GM23338 (cell line): ENCODE results near the gene C12orf56. TPM values are rescaled to one million over a fixed set of nuclear protein-coding genes. Genes with fewer than 3 reads are reported as not detected.

Experiments
- ATAC-seq: fragments of 200-7000 bp; cut with Tn5 transposase; 3 replicates; pipeline ENCODE4 v1.9.1; 2020
- DNase-seq: peaks from one replicate; pipeline ENCODE4 v3.0.0-alpha.2; 2015; ENCODE audit warnings: low spot score
- H2AFZ ChIP-seq: fragments of 200-600 bp; sonication (generic); 2 replicates; pipeline ENCODE4 v1.8.0; 2016; ENCODE audit warnings: antibody characterized with exemption, mild to moderate bottlenecking, moderate library complexity
- H3F3A ChIP-seq: fragments of 200-600 bp; sonication (generic); replicated peaks from 2 replicates; pipeline ENCODE4 v1.8.0; 2017; ENCODE audit warnings: antibody characterized with exemption, mixed run types, low read depth
- H3K27ac ChIP-seq: fragments of 200-600 bp; sonication (generic); 2 replicates; pipeline ENCODE4 v1.6.1; 2016; ENCODE audit warnings: low read depth
- H3K27me3 ChIP-seq: fragments of 200-600 bp; sonication (generic); 2 replicates; pipeline ENCODE4 v1.8.0; 2016; ENCODE audit warnings: mild to moderate bottlenecking, mixed run types, moderate library complexity; ENCODE audit not compliant: insufficient read depth
- H3K36me3 ChIP-seq: fragments of 200-600 bp; sonication (generic); 2 replicates; pipeline ENCODE4 v1.8.0; 2016; ENCODE audit warnings: mild to moderate bottlenecking; ENCODE audit not compliant: insufficient read depth
- H3K4me1 ChIP-seq: fragments of 200-600 bp; sonication (generic); 2 replicates; pipeline ENCODE4 v1.8.0; 2016; ENCODE audit warnings: mild to moderate bottlenecking, moderate library complexity; ENCODE audit not compliant: insufficient read depth
- H3K4me2 ChIP-seq: fragments of 200-600 bp; sonication (generic); 2 replicates; pipeline ENCODE4 v1.7.1; 2017; ENCODE audit warnings: mixed run types
- H3K4me3 ChIP-seq: fragments of 200-600 bp; sonication (generic); 2 replicates; pipeline ENCODE4 v1.6.1; 2016; ENCODE audit warnings: mixed run types
- H3K79me2 ChIP-seq: fragments of 200-600 bp; sonication (generic); replicated peaks from 2 replicates; pipeline ENCODE4 v1.8.0; 2017; ENCODE audit warnings: mild to moderate bottlenecking; ENCODE audit not compliant: insufficient read depth
- H3K9me2 ChIP-seq: fragments of 200-600 bp; sonication (generic); 2 replicates; pipeline ENCODE4 v1.8.0; 2017; ENCODE audit not compliant: insufficient read depth
- H4K20me1 ChIP-seq: fragments of 200-600 bp; sonication (generic); replicated peaks from 2 replicates; pipeline ENCODE4 v1.8.0; 2017; ENCODE audit warnings: mild to moderate bottlenecking; ENCODE audit not compliant: insufficient read depth
- H3K27ac Mint-ChIP-seq: 2 replicates; pipeline ENCODE4 v1.8.0; 2020; ENCODE audit warnings: inconsistent platforms, mild to moderate bottlenecking, moderate library complexity, mixed read lengths
- H3K27me3 Mint-ChIP-seq: 3 replicates; pipeline ENCODE4 v1.8.0; 2022; ENCODE audit warnings: low read depth, mild to moderate bottlenecking, moderate library complexity, mixed read lengths, inconsistent platforms; ENCODE audit not compliant: insufficient read depth, poor library complexity
- H3K36me3 Mint-ChIP-seq: 3 replicates; pipeline ENCODE4 v1.8.0; 2021; ENCODE audit warnings: low read depth, mild to moderate bottlenecking, inconsistent platforms, moderate library complexity, mixed read lengths
- H3K4me1 Mint-ChIP-seq: 3 replicates; pipeline ENCODE4 v1.8.0; 2020; ENCODE audit warnings: mild to moderate bottlenecking, inconsistent platforms, mixed read lengths
- H3K4me3 Mint-ChIP-seq: 3 replicates; pipeline ENCODE4 v1.8.0; 2021; ENCODE audit warnings: moderate library complexity, mild to moderate bottlenecking, inconsistent platforms, mixed read lengths
- H3K9me3 Mint-ChIP-seq: 3 replicates; pipeline ENCODE4 v1.8.0; 2020; ENCODE audit warnings: moderate library complexity, mild to moderate bottlenecking, inconsistent platforms, mixed read lengths
- CREB1 ChIP-seq: fragments of 250-450 bp; sonication (Bioruptor Pico); IDR thresholded peaks from 2 replicates; pipeline ENCODE4 v1.5.0; 2020; ENCODE audit warnings: low read depth, mild to moderate bottlenecking, moderate library complexity
- CTCF ChIP-seq, 2 experiments: fragments of 200-600 bp in 1 of 2; sonication (generic) in 1 of 2; conservative IDR thresholded peaks; 2 replicates each; pipeline versions ENCODE4 v1.5.1 to v1.6.1; 2016 to 2017; ENCODE audit warnings: antibody characterized with exemption in 2 of 2, low read depth in 2 of 2, mild to moderate bottlenecking in 2 of 2, moderate library complexity in 1 of 2
- ETS1 ChIP-seq: IDR thresholded peaks from 2 replicates; pipeline ENCODE4 v1.6.1; 2016; ENCODE audit warnings: antibody characterized with exemption
- EZH2 ChIP-seq: fragments of 200-600 bp; sonication (generic); IDR thresholded peaks from one replicate; pipeline ENCODE4 v1.8.0; 2017; ENCODE audit warnings: antibody characterized with exemption, mild to moderate bottlenecking, low read depth; ENCODE audit not compliant: unreplicated experiment
- EZH2phosphoT487 ChIP-seq: fragments of 200-600 bp; sonication (generic); IDR thresholded peaks from one replicate; pipeline ENCODE4 v1.8.1; 2018; ENCODE audit warnings: antibody characterized with exemption; ENCODE audit not compliant: unreplicated experiment
- JUNB ChIP-seq: IDR thresholded peaks from one replicate; pipeline ENCODE4 v1.6.1; 2016; ENCODE audit warnings: antibody characterized with exemption; ENCODE audit not compliant: unreplicated experiment
- NANOG ChIP-seq: IDR thresholded peaks from 2 replicates; pipeline ENCODE4 v1.6.1; 2016; ENCODE audit warnings: antibody characterized with exemption, borderline replicate concordance
- POLR2AphosphoS5 ChIP-seq: IDR thresholded peaks from 2 replicates; pipeline ENCODE4 v1.6.1; 2016; ENCODE audit warnings: antibody characterized with exemption, low read depth
- STAT1 ChIP-seq: IDR thresholded peaks from one replicate; pipeline ENCODE4 v1.6.1; 2016; ENCODE audit warnings: antibody characterized with exemption; ENCODE audit not compliant: unreplicated experiment
- ZNF114 ChIP-seq: fragments of 250-450 bp; sonication (Bioruptor Pico); IDR thresholded peaks from 2 replicates; pipeline ENCODE4 v1.5.0; 2020; ENCODE audit warnings: mild to moderate bottlenecking, moderate library complexity
- ZNF331 ChIP-seq: fragments of 250-450 bp; sonication (Bioruptor Pico); IDR thresholded peaks from 2 replicates; pipeline ENCODE4 v1.5.0; 2020; ENCODE audit warnings: low read depth, mild to moderate bottlenecking, moderate library complexity
- polyA plus RNA-seq: library from polyadenylated mRNA; unstranded; fragments of >200 nt; fragmentation: Nextera tagmentation; extraction: Ambion mirVana; gene quantifications from 2 replicates; pipeline ENCODE4 v1.2.1, GENCODE V29; 2016
- total RNA-seq: library from RNA; depleted of rRNA; stranded (reverse); fragments of >200 nt; shearing (Covaris generic); gene quantifications from 2 replicates; pipeline ENCODE4 v1.2.3, GENCODE V29; 2014
- TF ChIP-seq, protein P1 (sequence below): IDR thresholded peaks from one replicate; pipeline ENCODE4 v1.6.1; 2018; ENCODE audit warnings: antibody characterized with exemption; ENCODE audit not compliant: unreplicated experiment
- TF ChIP-seq, protein P2 (sequence below): fragments of 250-450 bp; sonication (Bioruptor Pico); IDR thresholded peaks from 2 replicates; pipeline ENCODE4 v1.5.0; 2020; ENCODE audit warnings: mild to moderate bottlenecking, moderate library complexity

Gene C12orf56
- total and polyA plus RNA-seq, 2 experiments from 2014 or later = 6.4 to 9.3 TPM

DNA sequence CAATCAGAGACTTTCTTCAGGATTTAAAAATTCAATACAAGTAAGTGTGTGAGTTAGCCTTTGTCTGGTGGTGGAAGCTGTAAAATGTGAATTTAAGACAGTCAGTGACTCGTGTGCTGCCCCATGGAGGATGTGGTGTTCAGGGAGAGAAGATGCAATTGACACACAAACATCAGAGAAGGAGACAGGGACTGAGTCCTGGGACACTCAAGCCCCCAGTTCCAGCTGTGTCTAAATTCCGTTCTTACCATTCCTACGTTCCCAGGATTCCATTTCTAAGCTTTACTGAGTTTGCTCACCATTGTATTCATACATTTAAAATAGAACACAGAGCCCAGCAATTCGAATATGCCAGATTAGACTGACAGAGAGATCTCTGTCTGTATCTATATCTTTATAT lies 67.6 kb downstream of the C12orf56 start:
- ATAC-seq (no peak), DNase-seq (no peak)
- Histone ChIP-seq H3F3A (no peaks in the 10 kb centered on the region), H3K4me3 (no peak overlapping the region), H3K36me3 (no peaks in the 10 kb centered on the region), H3K27me3 (no peaks in the 10 kb centered on the region), H3K4me2 (no peak overlapping the region), H2AFZ (no peak overlapping the region), H3K79me2 (no peaks in the 10 kb centered on the region), H4K20me1 (no peaks in the 10 kb centered on the region), H3K4me1 (peaks cover 19% of the 10 kb centered on the region), H3K27ac (peak overlapping the region; percentile 56), H3K9me2 (no peaks in the 10 kb centered on the region)
- Mint-ChIP-seq H3K27ac (no peak overlapping the region), H3K4me3 (no peak overlapping the region), H3K9me3 (peaks cover 9% of the 10 kb centered on the region; the same call in 2 of the 3 replicates), H3K4me1 (peaks cover 32% of the 10 kb centered on the region), H3K36me3 (peaks cover 12% of the 10 kb centered on the region; the same call in 2 of the 3 replicates), H3K27me3 (peaks cover 2% of the 10 kb centered on the region)
- TF ChIP-seq, protein P1, sequence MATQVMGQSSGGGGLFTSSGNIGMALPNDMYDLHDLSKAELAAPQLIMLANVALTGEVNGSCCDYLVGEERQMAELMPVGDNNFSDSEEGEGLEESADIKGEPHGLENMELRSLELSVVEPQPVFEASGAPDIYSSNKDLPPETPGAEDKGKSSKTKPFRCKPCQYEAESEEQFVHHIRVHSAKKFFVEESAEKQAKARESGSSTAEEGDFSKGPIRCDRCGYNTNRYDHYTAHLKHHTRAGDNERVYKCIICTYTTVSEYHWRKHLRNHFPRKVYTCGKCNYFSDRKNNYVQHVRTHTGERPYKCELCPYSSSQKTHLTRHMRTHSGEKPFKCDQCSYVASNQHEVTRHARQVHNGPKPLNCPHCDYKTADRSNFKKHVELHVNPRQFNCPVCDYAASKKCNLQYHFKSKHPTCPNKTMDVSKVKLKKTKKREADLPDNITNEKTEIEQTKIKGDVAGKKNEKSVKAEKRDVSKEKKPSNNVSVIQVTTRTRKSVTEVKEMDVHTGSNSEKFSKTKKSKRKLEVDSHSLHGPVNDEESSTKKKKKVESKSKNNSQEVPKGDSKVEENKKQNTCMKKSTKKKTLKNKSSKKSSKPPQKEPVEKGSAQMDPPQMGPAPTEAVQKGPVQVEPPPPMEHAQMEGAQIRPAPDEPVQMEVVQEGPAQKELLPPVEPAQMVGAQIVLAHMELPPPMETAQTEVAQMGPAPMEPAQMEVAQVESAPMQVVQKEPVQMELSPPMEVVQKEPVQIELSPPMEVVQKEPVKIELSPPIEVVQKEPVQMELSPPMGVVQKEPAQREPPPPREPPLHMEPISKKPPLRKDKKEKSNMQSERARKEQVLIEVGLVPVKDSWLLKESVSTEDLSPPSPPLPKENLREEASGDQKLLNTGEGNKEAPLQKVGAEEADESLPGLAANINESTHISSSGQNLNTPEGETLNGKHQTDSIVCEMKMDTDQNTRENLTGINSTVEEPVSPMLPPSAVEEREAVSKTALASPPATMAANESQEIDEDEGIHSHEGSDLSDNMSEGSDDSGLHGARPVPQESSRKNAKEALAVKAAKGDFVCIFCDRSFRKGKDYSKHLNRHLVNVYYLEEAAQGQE = no peak
- TF ChIP-seq JUNB (no peak), CTCF (conservative IDR thresholded peaks at IDR 0.05; ENCODE audit: low read depth in 2 of 2) (no peak), ZNF114 (CRISPR knock-in tag) (no peak), CREB1 (CRISPR knock-in tag) (no peak), EZH2 (no peak), NANOG (no peak), POLR2AphosphoS5 (no peak), ETS1 (no peak), EZH2phosphoT487 (no peak), ZNF331 (CRISPR knock-in tag) (no peak), STAT1 (no peak)
- TF ChIP-seq, protein P2, sequence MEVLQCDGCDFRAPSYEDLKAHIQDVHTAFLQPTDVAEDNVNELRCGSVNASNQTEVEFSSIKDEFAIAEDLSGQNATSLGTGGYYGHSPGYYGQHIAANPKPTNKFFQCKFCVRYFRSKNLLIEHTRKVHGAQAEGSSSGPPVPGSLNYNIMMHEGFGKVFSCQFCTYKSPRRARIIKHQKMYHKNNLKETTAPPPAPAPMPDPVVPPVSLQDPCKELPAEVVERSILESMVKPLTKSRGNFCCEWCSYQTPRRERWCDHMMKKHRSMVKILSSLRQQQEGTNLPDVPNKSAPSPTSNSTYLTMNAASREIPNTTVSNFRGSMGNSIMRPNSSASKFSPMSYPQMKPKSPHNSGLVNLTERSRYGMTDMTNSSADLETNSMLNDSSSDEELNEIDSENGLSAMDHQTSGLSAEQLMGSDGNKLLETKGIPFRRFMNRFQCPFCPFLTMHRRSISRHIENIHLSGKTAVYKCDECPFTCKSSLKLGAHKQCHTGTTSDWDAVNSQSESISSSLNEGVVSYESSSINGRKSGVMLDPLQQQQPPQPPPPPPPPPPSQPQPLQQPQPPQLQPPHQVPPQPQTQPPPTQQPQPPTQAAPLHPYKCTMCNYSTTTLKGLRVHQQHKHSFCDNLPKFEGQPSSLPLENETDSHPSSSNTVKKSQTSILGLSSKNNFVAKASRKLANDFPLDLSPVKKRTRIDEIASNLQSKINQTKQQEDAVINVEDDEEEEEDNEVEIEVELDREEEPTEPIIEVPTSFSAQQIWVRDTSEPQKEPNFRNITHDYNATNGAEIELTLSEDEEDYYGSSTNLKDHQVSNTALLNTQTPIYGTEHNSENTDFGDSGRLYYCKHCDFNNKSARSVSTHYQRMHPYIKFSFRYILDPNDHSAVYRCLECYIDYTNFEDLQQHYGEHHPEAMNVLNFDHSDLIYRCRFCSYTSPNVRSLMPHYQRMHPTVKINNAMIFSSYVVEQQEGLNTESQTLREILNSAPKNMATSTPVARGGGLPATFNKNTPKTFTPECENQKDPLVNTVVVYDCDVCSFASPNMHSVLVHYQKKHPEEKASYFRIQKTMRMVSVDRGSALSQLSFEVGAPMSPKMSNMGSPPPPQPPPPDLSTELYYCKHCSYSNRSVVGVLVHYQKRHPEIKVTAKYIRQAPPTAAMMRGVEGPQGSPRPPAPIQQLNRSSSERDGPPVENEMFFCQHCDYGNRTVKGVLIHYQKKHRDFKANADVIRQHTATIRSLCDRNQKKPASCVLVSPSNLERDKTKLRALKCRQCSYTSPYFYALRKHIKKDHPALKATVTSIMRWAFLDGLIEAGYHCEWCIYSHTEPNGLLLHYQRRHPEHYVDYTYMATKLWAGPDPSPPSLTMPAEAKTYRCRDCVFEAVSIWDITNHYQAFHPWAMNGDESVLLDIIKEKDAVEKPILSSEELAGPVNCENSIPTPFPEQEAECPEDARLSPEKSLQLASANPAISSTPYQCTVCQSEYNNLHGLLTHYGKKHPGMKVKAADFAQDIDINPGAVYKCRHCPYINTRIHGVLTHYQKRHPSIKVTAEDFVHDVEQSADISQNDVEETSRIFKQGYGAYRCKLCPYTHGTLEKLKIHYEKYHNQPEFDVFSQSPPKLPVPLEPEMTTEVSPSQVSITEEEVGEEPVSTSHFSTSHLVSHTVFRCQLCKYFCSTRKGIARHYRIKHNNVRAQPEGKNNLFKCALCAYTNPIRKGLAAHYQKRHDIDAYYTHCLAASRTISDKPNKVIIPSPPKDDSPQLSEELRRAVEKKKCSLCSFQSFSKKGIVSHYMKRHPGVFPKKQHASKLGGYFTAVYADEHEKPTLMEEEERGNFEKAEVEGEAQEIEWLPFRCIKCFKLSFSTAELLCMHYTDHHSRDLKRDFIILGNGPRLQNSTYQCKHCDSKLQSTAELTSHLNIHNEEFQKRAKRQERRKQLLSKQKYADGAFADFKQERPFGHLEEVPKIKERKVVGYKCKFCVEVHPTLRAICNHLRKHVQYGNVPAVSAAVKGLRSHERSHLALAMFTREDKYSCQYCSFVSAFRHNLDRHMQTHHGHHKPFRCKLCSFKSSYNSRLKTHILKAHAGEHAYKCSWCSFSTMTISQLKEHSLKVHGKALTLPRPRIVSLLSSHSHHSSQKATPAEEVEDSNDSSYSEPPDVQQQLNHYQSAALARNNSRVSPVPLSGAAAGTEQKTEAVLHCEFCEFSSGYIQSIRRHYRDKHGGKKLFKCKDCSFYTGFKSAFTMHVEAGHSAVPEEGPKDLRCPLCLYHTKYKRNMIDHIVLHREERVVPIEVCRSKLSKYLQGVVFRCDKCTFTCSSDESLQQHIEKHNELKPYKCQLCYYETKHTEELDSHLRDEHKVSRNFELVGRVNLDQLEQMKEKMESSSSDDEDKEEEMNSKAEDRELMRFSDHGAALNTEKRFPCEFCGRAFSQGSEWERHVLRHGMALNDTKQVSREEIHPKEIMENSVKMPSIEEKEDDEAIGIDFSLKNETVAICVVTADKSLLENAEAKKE = no peak
